ENCODE data around the gene HOXD10.
A peak's percentile ranks its signal among the peaks of the same experiment; 100 is the strongest.

HOXD10 gene

DNA sequence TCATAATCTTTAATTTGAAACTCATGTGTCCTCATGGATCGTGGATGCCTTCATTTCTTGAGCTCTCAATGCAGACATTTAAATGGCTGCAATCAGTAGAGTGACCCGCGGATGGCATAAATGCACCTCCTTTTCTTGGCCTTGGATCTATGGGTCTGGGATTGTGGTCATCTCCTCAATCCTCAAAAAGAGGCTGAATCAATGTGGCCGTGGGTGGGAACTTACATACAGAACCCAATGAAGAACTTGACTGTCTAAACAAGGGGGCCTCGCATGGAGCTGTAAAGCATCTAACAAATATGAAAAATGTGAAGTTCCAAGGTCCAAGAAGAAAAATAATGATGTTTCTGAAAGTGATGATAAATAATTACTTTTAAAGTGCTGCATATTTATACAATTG lies 21.2 kb upstream of the HOXD10 start:
- DNase-seq (ENCODE audit: low read depth), result no peak
- H3K4me3 ChIP-seq (ENCODE audit: control insufficient read depth, low read depth, low read length), result no peak overlapping the region
- no peak for TF ChIP-seq CTCF (IDR thresholded peaks at IDR 0.05; ENCODE audit: control insufficient read depth, insufficient read depth, low read depth, low read length, missing control alignments)

DNA sequence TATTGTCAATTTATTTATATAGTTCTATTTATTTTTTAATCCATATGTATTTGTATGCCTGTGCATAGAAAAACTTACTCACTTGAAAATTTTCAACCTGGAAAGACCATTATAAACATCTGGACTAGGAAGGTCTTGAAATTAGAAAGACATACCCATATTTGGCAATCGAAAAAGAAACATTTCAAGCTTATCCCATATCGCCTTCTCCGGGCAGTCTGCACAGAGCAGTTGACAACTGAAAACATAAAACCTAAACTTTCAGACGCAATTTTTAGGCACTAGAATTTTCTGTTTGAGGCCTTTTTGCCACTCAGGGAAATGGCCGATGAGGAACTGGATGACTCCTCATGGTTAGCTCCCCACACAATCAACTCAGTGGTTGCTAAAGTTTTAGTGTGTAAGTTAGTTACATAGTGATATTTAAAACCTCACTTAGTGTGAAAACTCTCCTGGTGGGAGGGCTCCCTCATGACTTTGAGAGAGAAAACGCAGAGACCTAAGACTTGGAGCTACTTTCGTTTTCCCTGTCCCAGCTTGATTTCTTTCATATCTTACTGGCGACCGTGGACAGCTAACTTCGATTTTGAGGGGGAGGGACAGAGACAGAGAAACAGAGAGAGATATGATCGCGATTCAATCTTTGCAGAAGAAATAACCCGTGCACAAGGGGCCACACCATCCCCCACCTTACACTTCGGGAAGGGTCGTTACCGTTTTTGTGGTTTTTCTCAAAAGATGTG lies 20.2 kb upstream of the HOXD10 start:
- no peak for TF ChIP-seq CTCF (IDR thresholded peaks at IDR 0.05; ENCODE audit: control insufficient read depth, insufficient read depth, low read depth, low read length, missing control alignments)
- no peak for DNase-seq (ENCODE audit: low read depth)
- H3K4me3 ChIP-seq (ENCODE audit: control insufficient read depth, low read depth, low read length), result peak overlapping the region; percentile 73

- no peak for DNase-seq (ENCODE audit: low read depth)
- TF ChIP-seq CTCF (IDR thresholded peaks at IDR 0.05; ENCODE audit: control insufficient read depth, insufficient read depth, low read depth, low read length, missing control alignments), result peak; percentile 95
- peak overlapping the region; percentile 73 for H3K4me3 ChIP-seq (ENCODE audit: control insufficient read depth, low read depth, low read length)
Measured at GRCh38 chr2:176096986-176097819, 19.4 kb upstream of the HOXD10 start.

DNA sequence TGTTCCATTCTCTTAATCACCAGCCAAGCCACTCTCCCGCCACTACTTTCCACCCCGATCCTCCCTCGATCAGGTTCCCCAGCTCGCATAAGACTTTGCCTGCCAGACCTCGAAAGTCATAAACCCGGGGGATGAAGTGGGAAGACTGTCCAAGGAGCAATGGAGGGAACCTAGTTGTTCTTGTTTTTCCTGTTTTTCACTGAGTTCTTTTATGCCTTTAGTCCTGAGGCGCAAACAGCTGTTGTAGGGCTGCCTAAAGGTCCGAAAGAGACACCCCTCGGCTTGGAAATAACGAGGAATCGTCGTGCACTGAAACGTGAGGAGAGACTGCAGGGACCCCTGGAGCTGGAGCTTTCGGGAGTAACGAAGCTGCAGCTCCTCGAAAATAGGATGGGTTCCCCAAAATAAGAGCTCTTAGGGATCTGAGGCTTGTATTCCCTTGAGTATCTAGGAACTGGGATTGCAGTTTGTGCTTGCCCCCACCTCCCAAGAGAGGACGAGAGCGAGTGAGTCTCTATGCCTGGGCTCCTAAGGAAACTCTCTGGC lies 18.7 kb upstream of the HOXD10 start:
- peak overlapping the region; percentile 73 for H3K4me3 ChIP-seq (ENCODE audit: control insufficient read depth, low read depth, low read length)
- no peak for DNase-seq (ENCODE audit: low read depth)
- TF ChIP-seq CTCF (IDR thresholded peaks at IDR 0.05; ENCODE audit: control insufficient read depth, insufficient read depth, low read depth, low read length, missing control alignments), result no peak

DNA sequence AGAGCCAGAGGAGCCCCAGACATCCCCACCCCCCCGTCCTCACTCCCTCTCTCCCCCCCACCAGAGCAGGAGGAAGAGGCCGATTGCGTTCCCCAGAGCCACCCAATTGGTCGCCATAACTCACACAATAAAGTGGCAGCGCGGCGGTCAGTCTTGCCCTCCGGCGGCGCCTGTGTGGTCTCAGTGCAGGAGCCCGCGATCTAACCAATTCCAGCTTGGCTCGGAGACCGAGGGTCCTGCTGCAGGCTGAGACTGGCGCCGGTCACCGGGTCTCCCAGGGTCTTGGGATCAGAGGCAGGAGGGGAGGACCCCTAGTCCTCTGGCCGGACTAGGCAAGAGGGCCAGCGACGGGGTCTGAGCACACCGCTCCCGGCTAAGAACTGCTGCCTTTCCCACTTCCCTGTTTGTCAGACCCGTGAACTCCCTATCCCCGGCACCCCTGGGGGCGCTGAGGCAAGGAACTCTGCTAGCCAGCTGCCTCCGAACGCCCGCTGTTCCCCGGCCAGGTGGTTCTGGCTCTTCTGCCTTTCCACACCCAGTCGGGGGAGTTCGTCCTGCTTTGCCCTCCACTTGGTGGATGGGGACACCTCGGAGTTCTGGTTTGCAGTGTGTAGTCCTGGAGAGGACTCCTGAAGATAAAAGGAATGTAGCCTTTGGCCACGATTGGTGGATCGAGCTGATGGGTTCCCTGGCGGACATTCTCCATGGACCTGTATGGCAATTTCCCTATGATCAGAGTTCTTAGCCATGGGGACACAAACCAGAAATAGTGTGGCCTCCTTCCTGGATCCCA lies 18.0 kb upstream of the HOXD10 start:
- TF ChIP-seq CTCF (IDR thresholded peaks at IDR 0.05; ENCODE audit: control insufficient read depth, insufficient read depth, low read depth, low read length, missing control alignments), result no peak
- DNase-seq (ENCODE audit: low read depth), result no peak
- H3K4me3 ChIP-seq (ENCODE audit: control insufficient read depth, low read depth, low read length), result peak overlapping the region; percentile 73

DNA sequence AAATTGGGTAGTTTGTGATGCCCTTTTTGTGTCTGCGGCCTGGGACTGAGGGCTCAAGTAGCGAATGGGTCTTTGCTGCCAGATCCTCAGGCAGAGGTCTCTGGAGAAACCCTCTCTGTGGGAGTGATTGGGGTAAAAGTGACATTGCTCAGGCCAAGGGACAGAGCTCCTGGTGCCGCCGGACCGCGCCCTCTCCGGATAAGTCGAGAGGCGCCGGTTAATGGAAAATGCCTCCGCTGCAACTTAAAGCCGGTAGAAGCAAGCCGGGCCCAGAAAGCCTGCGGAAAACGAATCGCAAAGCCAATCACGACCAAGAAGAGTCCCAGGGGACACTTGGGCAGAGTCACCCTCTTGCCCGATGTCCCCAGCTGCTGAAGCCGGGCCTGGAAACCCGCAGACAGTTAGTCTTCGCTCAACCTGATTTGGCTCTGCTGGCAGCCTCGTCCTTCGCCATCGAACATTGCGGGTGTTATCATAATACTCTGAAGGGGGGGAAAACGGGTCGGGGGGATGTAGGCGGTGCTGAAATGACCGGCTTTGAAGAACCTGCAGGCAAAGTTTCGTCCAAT lies 17.3 kb upstream of the HOXD10 start:
- H3K4me3 ChIP-seq (ENCODE audit: control insufficient read depth, low read depth, low read length), result no peak overlapping the region
- TF ChIP-seq CTCF (IDR thresholded peaks at IDR 0.05; ENCODE audit: control insufficient read depth, insufficient read depth, low read depth, low read length, missing control alignments), result no peak
- DNase-seq (ENCODE audit: low read depth), result no peak
